Astrocyte (in vitro differentiated cells and primary cell): ENCODE measurements around the gene NAA16.

ENCODE experiments used
- EZH2 ChIP-seq: IDR thresholded peaks from 2 replicates; pipeline ENCODE4 v1.6.1; 2012; ENCODE audit warnings: mild to moderate bottlenecking, low read length, inconsistent platforms; ENCODE audit not compliant: insufficient read depth
- TF ChIP-seq, protein P1 (sequence below): IDR thresholded peaks from 2 replicates; pipeline ENCODE4 v1.5.1; 2011; ENCODE audit warnings: low read depth, mild to moderate bottlenecking, inconsistent platforms, low read length, moderate library complexity; ENCODE audit not compliant: insufficient read depth

- TF ChIP-seq, protein P1, sequence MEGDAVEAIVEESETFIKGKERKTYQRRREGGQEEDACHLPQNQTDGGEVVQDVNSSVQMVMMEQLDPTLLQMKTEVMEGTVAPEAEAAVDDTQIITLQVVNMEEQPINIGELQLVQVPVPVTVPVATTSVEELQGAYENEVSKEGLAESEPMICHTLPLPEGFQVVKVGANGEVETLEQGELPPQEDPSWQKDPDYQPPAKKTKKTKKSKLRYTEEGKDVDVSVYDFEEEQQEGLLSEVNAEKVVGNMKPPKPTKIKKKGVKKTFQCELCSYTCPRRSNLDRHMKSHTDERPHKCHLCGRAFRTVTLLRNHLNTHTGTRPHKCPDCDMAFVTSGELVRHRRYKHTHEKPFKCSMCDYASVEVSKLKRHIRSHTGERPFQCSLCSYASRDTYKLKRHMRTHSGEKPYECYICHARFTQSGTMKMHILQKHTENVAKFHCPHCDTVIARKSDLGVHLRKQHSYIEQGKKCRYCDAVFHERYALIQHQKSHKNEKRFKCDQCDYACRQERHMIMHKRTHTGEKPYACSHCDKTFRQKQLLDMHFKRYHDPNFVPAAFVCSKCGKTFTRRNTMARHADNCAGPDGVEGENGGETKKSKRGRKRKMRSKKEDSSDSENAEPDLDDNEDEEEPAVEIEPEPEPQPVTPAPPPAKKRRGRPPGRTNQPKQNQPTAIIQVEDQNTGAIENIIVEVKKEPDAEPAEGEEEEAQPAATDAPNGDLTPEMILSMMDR = peak; percentile 26
- TF ChIP-seq EZH2 = no peak
These were observed 100.5 kb downstream of the NAA16 start for GRCh38 chr13:41411522-41411921.
